ENCODE data around the gene TCF4.
"Not testable (repeated sequence)": the region's sequence is repeated elsewhere in the genome, so short reads cannot be mapped to it uniquely, and the experiment has no call there.

TCF4 gene

DNA sequence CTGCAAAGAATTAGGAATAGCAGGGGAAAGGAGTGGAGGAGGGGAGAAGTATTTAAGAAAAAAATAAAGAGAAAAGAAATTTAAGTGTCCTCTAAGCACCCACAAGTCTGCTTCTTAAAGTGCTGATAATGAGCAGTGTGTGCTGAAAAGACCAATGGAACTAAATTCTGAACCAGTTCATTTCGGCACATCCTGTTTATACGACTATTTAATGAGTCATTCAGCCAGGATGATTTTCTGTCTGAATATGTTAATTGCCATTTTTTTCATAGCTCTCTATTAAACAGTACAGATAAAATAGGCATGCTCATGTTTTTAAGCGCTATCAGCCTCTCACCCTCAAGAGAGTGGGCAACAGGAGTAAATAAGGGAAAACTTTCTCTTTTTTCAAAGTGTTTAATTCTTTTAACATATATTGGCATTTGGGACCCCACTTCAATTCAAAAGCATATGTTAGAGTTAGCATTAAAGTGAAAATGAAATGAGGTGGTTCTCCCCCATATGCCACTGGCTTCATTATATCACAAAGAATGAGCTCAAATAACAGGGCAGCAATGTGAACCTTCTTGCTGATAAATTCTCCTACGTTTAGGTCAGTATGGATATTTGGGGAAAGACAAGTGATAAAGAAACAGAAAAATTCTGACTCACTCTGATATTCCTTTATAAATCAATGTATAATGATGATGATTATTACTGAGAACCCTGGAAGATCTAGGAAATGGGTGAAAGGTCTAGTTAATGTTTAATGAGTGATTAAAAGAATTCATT lies 87.5 kb downstream of the TCF4 start:
- DNase-seq: no peak

- no peak for DNase-seq
Observed at GRCh38 chr18:55499526-55499925, 88.5 kb downstream of the TCF4 start.

DNA sequence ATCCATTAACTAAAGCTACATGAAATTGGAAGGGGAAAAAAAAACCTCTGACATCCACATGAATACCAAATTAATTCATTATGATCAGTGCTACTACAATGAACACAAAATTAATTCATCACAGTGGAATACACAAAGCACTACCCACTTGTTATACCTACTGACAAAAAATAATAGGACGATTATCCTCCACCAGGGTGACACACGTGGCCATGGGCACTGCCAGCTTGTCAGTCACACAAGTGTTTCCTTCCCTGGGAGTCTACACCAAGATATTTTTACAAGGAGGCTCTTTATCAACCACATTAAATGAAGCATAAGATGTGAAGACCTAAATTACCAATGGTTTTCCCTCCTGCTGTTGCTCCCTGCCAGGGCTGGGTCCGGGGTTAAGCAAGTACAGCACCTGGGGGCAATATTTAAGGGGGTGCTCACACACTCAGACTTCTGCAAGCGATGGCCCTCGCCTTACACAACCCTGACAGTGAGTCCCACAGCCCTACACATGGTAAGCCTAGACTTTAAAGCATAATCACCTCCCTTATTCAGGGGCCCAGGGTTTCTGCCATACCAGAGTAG lies 90.1 kb downstream of the TCF4 start:
- DNase-seq: no peak

GRCh38 chr18:55494899-55495298 lies 93.1 kb downstream of the TCF4 start:
- no peak for DNase-seq

- no peak for DNase-seq
Observed at GRCh38 chr18:55494441-55494840, 93.6 kb downstream of the TCF4 start.

DNA sequence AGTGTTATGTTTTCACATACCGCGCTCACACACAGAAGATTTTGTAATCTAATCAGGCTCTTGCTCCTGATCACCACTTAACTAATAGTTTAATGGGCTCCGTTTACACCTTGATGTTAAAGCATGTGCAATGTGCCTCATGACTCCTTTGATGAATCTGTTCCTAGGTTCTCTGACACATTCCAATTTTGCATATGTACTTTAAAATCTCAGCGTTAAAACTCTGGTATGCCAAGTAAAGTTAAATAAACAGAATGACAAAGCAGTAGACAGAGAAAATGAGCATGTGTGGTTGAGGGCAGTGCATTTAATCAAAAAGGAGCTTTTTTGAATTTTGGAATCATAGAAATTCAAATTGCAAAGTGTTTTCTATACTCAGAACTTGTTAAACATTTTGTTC lies 96.4 kb downstream of the TCF4 start:
- DNase-seq: no peak

GRCh38 chr18:55489034-55489986 lies 98.7 kb downstream of the TCF4 start:
- DNase-seq: peak; percentile 58

DNA sequence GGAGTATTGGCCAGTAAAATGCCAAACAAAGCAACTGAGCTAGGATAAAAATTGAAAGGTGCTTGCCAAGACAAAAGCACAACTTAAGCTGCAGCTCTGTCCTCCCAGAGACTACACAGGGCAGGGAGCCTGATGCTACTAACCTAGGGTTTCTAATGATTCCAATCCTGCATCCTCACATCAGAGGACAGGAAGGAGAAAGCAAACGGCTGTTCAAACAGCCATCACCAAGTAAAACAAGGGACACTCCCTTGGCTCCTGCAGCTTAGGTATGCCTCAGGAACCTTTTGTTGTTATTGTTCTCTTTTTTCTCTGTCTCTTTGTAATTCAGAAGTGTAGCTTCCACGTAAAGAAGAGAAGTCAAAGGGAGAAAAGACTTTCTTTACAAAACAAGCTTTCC lies 99.5 kb downstream of the TCF4 start:
- peak; percentile 10 for DNase-seq

- DNase-seq: no peak
Observed at GRCh38 chr18:55487997-55488396, 100.0 kb downstream of the TCF4 start.

GRCh38 chr18:55486936-55487335 lies 101.1 kb downstream of the TCF4 start:
- no peak for DNase-seq

- DNase-seq: no peak
Observed at GRCh38 chr18:55485666-55486065, 102.3 kb downstream of the TCF4 start.

GRCh38 chr18:55484773-55485172 lies 103.2 kb downstream of the TCF4 start:
- no peak for DNase-seq

GRCh38 chr18:55483266-55483871 lies 104.6 kb downstream of the TCF4 start:
- DNase-seq: no peak

DNA sequence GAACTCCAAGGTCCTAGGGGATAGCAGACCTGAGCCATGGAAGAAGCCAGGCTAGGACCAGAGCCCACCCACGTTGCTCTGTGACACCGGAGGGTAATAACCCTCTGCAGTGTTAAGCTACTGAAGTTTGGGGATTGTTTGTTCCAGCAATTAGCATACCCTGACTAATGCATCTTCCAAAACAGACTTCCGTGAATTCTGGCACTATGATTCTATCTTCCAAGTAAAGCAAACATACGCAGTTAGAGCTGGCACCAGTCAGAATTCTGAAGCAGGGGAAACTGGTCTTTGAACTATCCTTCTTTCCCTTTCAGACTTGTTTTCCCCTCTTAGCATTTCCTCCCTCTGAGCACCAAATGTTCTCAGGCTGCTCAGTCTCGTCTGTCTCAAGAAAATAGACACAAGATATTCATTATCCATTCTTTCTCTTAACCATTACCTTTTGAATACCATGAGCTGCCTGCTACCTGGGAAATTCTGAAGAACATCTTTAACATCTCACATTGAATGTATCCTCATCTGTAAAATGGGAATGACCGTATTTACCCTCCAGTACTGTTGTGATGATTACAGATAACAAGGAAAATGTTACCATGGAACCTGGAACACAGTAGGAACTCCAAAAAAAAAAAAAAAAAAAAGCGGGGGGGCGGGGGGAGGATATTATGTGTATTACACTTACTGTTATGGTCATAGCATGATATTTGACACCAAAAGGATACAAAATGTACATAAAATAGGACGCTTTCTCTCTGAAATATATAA lies 108.2 kb downstream of the TCF4 start:
- no peak for DNase-seq

DNA sequence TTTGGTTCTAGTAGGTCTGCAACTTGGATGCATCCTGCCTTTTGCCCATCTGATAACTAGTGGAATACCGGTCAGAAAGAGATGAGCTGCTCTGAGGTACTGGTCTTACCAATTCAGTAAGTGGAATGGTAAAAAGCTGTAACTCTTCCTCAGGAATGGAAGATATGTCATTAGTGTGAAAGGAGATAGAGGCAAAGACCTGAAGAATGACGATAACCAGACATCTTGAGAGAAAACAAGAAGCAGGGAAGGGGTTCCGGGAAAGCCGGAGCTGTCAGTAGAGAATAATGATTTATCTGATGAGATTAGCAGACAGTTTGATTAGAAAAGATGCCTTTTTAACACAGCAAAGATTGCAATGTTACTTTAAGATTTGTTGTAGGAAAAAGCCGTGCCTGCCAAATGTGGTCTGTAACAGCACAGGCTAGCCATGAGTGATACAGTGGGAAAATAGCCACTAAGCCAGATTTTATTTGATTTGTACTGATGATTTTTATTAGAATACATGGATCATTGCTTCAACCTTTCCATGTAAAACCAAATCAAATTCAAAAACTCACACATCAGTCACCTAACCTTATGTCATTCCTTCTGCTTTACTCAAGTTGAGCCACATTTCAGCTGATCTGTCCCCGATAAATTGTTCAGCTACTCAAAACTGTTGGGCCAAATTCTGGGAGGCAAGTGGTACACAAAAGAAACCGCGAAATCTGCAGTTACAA lies 110.0 kb downstream of the TCF4 start:
- no peak for DNase-seq

DNA sequence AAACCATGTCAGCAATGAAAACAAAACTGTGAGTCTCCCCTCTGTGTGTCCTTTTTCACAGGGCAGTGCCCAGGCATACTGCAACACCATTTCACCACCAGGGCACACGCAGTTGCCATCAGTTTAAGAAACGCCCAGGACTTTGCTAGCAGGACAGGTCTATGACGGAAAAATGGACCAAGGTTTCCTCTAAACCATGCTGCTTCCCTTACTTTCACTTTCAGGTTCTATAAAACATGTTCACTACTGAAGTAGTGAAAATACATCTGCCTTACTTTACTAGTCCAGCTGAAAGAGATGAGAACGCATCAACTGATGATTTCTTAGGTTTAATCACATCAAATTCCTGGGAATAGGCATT lies 110.5 kb downstream of the TCF4 start:
- no peak for DNase-seq

DNA sequence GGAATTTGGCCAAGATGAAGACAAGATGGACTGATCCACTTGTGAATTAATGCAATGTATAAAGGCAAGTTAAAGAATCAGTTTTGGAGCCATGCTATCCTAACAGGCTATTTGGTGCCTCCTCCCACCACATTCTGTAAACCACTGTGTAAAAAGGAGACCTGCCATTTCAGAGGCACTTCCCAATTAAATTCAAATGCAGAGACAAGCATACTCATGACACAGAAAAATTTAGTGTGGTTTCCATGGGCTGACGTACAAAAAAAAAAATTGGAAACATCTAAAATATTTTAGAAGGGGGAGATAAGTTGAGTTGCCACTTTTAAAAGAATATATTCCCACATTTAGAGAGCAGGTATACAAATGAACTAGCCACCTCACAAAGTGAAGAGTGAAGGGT lies 112.1 kb downstream of the TCF4 start:
- DNase-seq: no peak

- DNase-seq: no peak
Observed at GRCh38 chr18:55475467-55475866, 112.5 kb downstream of the TCF4 start.

GRCh38 chr18:55473560-55473959 lies 114.4 kb downstream of the TCF4 start:
- no peak for DNase-seq

- no peak for DNase-seq
Observed at GRCh38 chr18:55473058-55473457, 114.9 kb downstream of the TCF4 start.

DNA sequence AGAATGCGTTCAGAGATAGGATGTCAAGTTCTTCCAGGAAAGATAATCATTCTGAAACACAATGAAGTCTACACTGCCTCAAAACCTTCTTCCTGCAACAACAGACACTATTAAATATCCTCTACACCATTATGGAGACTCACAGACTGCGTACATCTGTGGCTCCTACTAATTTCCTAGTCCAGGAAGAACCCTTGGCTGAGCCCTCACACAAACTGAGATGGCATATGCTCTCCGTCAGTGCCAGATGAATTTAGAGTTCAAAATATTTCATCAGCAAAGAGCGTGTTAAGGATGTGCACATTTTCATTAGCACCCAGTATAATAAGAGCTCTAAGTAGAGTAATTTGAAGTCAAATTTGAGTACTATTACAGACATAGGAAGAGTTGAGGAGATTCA lies 117.2 kb downstream of the TCF4 start:
- no peak for DNase-seq

DNA sequence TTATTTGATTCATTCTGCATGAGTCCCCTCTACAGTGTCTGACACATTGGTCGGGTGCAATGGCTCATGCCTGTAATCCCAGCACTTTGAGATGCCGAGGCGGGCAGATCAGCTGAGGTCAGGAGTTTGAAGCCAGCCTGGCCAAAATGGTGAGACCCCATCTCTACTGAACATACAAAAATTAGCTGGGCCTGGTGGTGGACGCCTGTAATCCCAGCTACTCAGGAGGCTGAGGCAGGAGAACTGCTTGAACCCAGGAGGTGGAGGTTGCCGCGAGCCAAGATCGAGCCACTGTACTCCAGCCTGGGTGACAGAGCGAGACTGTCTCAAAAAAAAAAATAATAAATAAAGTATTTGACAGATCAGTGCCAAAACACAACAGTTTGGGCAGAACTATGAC lies 118.9 kb downstream of the TCF4 start:
- DNase-seq: not testable (repeated sequence)

All from NCI-H1092 (cell line).